ENCODE data around the gene SNN.

The SNN gene

DNA sequence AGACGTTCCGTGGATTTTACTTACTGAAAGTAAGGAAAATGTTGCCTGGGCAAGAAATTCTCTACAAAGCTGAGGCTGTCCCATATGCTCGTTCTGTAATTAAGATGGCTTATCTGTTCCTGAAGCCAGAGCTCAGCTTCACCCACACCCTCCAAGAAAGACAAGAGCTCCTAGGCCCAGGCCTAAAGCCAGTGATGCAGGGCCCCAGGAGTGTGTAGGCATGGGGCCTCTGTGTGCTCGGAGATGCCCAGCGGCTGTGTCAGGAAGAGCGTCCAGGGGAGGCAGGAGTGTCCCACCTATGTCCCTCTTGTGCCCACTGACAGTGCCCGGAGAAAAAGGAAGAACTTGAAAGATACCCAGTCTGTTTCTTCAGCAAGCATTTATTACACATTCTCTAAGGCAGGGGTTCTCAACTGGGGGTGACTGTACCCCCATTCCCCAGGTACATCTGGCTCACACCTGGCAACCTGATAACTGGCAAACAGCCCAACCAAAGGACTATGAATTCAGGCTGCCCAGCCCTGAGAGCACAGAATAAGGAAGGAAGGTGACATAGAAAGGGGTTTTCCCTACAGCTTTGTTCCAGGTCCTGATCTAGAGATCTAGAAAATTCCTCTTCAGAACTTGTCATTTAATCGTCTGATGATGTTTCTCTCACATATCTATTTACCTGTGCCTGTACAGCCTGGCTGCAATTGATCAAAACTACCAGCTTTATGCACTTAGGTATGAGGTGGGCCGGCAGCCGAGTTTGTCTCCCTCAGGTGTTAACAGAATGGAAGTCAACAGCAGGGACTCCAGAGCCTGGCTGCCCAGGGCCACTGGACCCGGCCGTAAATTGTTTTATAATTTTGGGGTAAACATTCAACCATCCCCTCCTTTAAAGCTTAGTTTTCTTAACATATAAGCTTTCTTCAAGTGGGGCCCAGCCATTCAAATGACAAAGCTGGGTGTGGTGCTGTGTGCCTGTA lies 12.0 kb downstream of the SNN start:
- no peak for DNase-seq (ENCODE audit: low read depth)

DNA sequence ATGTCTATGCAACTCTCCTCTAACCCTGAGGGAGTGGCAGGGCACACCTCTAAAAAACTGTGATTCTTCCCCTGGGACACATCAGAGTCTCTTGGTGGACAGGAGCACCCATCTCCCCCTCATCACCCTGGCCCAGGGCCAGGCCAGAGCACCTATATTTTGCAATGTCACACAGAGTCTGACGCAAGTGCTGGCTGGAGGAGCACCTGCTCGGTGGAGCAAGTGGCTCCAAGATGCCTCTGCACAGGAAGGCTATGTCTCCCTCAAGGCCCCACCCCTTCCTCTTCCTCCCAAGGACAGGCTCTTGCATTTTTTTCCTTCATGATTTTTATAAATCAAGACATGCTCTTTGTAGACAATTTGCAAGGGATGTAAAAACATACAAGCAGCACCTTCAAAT lies 13.3 kb downstream of the SNN start:
- no peak for DNase-seq (ENCODE audit: low read depth)

DNA sequence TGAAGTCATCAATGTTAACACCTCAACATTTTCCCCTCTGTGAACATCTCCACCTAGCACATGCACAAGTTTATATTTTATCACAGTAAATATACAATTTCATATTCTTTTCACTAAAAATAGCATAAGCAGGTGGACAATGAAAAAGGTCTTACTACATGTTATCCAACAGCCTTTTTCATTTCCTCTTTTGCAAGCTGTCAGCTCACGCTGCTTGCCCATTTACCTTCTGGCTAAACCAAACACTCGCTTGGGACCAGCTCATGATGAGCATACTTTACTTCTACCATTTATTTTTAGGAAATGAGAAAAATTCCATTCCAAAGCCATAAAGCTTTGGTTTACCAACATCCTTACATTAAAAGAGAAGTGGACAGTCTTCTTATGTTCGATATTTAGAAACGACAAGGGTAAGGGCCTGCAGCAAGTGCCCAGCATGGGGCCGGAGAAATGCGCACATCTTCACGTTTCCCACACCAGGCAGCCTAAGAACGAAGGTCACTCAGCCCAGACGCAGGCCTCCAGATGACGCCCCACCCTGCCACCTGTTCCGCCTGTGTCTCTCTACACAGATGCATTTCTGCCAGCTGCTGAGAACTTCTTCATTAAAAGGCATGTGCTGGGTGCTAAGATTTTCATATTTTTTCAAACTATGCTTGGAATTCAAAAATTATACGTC lies 13.9 kb downstream of the SNN start:
- DNase-seq (ENCODE audit: low read depth): no peak

DNA sequence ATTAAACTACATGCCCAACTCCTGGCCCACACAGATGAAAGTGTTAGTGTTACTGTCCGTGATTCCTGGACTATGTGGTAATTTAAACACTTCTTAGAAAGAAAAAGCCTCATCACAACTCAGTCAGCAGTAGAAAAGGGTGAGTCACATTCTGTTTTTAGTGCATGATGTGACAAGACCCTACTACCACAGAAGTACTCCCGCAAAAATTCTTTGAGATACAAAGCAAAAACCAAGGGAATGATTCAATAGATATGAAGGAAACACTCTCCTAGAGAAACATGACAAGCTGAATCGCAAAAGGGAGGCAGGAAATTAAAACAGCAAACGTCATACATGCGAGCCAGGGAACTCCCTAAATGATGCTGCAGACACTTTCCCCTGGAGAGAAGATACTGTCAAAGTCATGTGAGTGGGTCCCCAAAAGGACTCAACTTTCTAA lies 14.4 kb downstream of the SNN start:
- DNase-seq (ENCODE audit: low read depth): no peak

DNA sequence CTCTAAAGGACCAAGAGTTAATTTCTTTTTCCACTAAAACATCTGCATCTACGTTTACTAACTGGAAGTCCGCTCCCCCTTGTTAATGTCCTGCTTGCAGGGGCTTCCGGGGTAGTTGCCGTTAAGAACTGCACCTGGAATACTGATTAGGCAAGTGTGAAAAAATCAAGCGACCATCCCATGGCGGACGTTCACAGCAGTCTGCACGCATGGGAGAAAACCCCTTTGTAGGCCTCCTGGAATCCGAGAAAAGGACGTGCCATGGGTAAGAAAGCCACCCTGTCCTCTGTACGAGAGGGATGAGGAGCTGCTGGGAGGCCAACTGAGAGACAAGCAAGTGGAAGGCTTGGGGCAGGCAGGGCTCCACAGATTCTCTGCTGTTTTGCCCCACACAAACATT lies 14.9 kb downstream of the SNN start:
- DNase-seq (ENCODE audit: low read depth): no peak

DNA sequence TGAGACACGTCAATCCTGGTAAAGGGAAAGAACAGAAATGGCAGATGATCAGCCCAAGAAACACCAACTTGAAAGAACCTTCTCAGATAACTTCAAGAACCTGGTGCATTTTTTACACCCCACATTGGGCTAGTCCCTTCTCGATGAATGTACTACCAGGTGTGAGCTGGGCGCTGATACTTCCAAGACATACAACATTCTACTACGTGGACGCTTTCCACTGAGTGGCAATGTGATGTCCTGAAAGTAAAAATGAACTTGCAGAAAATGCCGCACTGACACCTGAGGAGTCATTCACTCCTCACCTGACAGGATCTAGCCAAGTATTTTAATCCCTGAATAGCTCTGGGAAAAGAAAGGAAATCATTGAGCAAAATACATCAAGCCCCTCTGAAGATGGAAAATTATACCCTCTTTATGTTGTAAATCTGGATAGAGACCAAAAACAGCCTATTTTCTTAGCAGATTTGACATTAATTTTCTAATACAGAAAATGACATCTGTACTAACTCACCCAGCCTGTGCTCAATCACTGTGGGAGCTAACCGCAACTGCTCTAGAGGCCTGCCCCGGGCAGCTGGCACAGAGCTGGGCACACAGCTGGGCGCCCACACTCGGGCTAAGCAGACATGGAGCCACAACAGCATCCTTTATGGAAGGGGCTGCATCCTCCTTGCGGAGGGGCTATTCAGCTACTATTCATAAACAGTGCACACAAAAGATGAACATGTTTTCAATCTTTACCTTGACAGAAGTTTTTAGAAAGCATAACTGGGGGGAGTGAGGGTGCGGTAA lies 16.2 kb downstream of the SNN start:
- DNase-seq (ENCODE audit: low read depth): no peak

DNA sequence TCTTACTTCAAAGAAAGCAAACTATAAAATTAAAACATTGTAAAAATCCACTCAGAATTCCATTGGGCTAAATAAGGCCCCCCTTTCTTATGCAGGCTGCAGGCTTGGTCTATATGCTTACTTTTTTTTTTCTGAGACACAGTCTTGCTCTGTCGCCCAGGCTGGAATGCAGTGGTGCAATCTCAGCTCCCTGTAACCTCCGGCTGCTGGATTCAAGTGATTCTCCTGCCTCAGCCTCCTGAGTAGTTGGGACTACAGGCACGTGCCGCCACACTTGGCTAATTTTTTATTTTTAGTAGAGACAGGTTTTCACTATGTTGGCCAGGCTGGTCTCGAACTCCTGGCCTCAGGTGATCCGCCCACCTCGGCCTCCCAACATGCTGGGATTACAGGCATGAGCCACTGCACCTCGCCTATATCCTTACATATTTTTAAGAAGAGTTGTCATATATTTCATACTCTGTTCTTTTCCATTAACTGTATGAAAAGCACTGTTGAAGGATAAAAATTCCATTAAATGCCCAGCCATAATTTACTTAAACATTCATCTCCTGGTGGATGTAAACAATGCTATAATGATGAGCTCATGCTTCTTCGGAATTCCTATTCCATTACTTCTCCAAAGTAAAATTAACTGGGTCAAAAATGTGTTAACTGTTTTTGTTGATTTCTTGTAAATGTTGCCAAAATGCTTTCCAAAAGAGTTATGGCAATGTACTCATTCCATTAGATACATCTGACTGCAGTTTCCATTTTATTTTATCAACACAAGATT lies 17.8 kb downstream of the SNN start:
- DNase-seq (ENCODE audit: low read depth): no peak

DNA sequence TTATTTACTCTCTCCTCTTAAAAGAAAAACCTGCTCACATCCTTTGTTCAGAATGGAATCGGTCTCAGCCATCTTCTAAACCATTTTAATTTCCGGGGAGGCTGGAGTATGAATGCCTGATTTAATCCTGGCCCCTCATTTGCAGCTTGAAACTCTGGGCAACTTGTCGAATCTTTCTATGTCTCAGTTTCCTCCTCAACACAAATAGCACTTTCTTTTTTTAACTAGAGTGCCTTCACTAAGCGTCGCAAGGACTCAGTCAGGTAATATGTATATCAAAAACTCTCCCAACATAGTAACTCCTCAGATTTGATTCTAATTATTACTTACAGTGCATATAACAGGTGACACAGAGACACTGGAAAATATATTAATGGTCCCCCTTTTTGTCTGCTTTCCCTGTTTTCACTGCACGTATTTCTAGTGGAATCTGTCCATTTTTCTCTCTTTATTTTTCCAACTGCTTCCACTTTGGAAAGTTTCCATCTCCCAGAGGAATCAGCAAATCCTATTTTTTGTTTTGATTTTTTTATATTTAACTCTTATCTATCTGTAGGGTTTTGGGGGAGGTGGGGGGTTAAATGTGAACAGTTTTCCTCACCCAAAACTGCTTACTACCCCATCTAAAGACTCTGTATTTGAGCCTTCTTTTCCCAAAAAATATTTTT lies 18.6 kb downstream of the SNN start:
- no peak for DNase-seq (ENCODE audit: low read depth)

DNA sequence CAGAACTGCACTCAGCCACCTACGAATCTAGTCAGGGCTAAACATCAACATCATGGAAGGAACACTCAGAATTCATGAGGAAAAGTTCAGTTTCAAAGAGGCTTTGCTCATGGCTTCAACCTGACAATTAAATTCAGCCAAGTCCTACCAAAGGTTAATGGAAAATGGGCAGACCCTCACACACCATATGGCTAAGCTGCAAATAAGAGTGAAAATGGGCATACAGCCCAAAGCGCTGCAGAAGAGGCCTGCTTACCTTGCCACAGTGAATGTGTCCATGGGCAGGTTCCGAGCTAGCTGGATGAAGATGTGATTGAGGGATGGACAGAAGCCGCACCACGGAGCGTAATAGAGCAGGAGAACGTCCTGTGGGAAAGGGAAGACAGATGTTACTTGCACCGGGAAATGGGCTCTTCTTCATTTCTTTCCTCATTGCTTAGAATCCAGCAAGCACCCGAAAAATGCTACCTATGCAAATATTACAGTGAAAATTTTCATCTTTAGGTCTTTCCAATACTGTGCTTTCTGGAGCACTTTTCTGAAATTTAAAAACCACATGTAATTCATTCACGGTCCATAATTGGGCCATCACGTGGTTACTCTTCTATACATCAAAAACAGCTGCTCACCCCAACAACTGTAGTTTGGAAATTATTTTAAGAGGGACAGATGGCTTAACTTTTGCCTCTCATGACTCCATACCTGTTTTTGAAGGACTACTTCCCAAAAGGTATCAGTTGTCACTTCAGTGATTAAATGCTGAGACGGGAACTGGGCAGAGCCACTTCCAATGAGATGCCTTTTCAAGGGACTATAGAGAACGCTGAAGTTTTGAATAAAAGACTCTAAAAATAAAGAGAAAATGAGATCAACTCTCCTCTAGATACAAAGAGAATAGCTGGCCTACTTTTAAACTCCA lies 19.6 kb downstream of the SNN start:
- DNase-seq (ENCODE audit: low read depth): no peak

DNA sequence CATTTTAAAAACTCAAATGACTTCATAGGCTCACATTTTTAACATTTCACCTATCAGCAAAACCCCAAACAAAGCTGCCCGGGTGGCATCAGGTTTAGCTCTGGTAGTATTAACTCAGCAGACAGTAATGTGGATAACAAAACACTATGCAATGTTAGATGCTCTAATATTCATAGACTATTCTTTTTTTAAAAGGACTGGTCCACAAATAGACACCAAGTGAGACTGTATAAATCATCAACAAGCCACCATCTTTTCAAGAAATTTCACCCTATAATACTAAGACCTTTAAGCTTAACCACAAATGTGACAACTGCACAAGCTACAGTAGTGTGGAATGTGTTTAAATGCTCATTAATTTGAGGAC lies 20.2 kb downstream of the SNN start:
- no peak for DNase-seq (ENCODE audit: low read depth)

DNA sequence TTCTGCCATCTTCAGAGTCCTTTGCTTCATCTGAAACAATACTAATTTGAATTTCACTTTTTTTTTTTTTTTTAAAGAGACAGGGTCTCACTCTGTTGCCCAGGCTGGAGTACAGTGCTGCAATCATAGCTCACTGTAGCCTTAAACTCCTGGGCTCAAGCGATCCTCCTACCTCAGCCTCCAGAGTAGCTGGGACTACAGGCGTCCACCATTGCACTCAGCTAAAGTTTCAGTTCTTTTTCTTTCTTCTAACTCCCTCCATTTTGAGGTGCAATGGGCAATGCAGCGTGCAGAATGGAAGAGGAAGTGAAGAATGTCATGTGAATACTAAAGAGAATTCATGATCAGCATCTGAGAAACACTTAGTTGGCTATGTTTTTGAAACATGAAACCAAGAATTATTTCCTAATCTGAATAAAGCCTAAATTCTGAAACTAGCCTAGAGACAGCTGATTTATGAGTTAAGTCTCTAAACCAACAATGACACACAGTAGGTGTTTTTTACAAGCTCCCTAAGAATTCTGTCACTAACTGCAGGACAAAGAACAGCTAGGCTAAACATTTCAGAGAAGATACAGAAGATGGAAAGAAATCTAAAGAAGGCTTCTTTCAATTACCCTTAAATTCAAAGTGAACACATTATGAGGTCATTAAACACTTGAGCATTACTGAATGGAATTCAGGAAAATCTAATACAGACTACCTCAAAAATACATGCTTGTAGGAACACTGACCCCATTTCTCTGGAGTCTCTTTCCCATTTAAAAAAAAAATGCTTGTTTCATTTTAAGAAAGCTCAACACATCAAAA lies 21.0 kb downstream of the SNN start:
- no peak for DNase-seq (ENCODE audit: low read depth)

DNA sequence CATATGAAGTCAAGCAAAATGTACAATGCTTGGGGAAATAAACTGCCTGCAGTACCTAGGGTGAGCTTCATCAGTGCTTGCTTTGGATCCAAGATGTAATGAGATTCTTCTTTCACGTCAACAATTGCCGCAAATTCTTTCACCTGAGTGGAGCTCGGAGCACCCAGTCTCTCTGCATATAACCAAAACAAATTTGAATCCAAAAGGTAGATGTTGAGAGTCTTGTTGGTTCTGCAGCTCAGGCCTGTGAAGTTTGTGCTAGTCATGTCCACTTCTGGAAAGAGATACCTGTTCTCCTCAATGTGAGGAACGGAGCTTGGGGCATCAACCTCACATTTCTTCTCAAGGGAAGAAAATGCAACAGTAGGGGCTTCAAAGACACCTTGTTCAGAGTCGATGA lies 23.0 kb downstream of the SNN start:
- DNase-seq (ENCODE audit: low read depth): no peak

DNA sequence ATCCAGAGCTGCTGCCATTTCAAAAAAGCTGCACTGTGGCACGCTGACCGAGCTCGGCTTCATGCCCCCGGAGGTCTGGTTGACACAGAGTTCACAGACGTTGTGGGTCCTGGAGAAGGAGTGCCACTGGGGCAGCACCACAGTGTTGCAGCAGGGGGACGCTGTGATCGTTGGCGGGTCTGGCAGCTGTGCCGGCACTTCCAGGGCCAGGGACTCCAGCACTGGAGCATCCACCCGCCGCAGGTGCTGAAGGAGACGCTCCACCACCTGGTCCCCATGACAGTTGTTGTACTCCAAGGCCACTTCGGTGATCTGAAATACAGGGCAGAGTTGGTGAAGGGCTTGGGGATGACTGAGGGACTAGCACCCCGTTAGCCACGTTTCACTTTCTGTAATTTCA lies 23.5 kb downstream of the SNN start:
- DNase-seq (ENCODE audit: low read depth): no peak

DNA sequence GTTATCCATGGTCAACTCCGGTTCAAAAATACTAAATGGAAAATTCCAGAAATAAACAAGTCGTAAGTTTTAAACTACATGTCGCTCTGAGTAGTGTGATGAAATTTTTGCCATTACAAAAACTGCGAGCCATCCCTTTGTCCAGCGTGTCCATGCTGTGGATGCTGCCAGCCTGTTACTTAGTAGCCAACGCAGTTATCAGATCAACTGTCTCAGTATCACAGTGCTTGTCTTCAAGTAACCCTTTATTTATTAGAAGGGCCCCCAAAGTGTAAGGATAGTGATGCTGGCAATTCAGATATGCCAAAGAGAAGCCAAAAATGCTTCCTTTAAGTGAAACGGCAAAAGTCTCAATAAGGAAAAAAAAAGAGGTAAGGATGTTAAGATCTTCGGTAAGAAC lies 23.9 kb downstream of the SNN start:
- no peak for DNase-seq (ENCODE audit: low read depth)

DNA sequence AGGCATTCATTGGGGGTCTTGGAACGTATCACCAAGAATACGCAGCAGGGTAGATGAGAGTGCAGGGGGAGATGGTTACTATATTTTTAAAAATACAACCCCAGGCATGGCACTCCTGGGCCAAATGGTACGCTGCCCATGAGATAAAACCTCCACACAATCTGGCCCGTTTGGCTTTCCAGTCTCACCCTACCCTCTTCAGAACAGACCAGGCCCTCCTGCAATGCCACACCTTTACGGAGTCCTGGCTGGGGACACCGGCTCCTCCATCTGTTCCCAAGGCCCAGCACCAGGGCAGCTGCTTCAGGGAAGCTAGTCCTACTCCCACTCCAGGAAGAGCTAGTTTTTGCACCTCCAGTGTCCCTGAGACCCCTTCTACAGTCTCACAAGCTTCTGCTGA lies 24.4 kb downstream of the SNN start:
- DNase-seq (ENCODE audit: low read depth): no peak

DNA sequence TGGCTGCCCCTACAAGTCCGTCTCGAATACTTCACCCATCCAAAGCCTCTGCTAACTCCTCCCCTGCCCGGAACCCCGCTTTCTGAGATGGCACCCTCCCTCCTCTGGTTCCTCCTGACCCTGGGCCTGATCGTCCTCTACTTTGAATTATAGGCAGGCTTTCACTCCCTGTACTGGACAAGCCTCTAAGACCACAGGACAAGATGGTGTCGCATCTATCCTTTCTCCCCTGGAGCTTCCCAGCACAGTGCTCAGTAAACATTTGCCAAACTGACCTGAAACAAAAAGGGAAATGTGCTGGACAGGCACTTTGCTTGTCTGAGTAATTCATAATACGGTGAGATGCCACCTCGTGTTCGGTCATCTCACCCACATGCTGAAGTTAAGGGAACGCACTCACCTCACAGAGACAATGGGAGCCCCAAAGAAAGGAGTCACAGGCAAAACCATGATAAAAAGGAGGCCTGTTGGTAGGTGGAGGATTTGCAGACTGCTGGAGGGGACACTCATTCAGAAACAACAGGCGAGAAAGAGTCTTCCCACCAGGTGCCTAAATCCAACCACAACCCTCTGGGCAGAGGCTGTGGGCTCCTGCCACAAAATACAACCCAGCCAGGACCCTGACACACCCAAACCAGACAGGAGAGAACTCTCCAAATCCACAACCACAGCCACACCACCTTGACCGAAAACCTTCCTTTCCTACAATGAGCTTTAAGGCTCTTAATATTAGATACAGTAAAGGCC lies 28.2 kb downstream of the SNN start:
- DNase-seq (ENCODE audit: low read depth): no peak

DNA sequence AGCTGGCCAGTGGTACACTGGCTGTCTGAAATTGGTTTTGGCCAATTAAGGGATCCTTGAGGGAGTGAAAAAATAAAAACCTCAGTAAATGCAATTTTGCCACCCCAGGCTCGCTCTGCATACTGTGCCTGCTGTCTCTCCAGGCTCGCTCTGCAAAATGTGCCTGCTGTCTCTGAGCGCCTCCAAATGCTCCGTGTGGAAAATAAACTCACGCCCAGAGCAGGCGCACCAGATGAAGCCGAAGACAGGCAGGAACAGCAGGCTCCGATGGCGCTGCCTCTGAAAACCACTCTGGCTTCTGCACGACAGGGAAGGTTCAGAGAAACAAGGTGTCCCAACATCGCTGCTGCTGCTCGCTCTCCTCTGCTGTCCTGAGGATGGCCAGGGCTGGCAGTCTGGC lies 29.1 kb downstream of the SNN start:
- DNase-seq (ENCODE audit: low read depth): no peak

DNA sequence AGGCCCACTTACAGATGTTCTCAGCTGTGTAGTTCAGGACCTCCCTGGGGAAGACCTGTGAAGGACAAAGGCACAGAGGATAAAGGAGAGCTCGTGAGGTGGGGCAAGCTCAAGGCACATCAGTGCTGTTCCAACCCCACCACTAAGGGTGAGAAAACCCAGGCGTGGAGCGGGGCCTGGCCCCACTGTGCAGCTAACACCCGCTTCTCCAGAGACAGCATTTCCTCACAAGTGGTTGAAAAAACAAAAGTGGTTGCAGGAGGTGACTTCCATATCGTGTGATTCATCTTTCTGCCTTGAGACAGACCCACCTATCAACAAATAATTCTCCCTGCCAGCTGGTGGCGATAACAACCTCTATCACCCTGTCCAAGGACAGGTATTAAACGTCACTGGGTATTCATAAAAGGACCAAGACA lies 30.0 kb downstream of the SNN start:
- DNase-seq (ENCODE audit: low read depth): no peak

All from activated T-cell treated with anti-CD3 and anti-CD28 coated beads for 48 hours (primary cell).